Esophagus muscularis mucosa (tissue), 4 donors: ENCODE results near the gene GET4. TPM values are rescaled to one million over a fixed set of nuclear protein-coding genes. Genes with fewer than 3 reads are reported as not detected.
A peak's percentile ranks its signal among the peaks of the same experiment; 100 is the strongest.

Source experiments
- DNase-seq: peaks from one replicate; pipeline ENCODE4 v3.0.0-alpha.2; 2017; ENCODE audit errors: extremely low spot score
- H3K27ac ChIP-seq, 4 donors: fragments of 200-600 bp; sonication (generic); replicated peaks in 1 of 4; 1 replicate in 3 of 4; 2 replicates in 1 of 4; pipeline ENCODE4 v1.5.1; 2016 to 2019; ENCODE audit warnings: mild to moderate bottlenecking in 1 of 4
- H3K27me3 ChIP-seq, 4 donors: fragments of 200-600 bp; sonication (generic); one replicate each; pipeline versions ENCODE4 v1.5.1 to v1.6.0; 2016 to 2019
- H3K36me3 ChIP-seq, 4 donors: fragments of 200-600 bp; sonication (generic); one replicate each; pipeline ENCODE4 v1.5.1; 2016 to 2019
- H3K4me1 ChIP-seq, 4 donors: fragments of 200-600 bp; sonication (generic); one replicate each; pipeline ENCODE4 v1.5.1; 2016 to 2019
- H3K4me3 ChIP-seq, 4 donors: fragments of 200-600 bp; sonication (generic); 1 replicate in 2 of 4; 2 replicates in 2 of 4; pipeline ENCODE4 v1.5.1; 2016 to 2019; ENCODE audit warnings: mild to moderate bottlenecking in 4 of 4, moderate library complexity in 1 of 4
- H3K9me3 ChIP-seq, 4 donors: fragments of 200-600 bp; sonication (generic); 1 replicate in 3 of 4; 2 replicates in 1 of 4; pipeline ENCODE4 v1.5.1; 2016 to 2019
- EP300 ChIP-seq: sonication (generic); formaldehyde crosslinking; IDR thresholded peaks from one replicate; pipeline ENCODE4 v1.6.1; 2017; ENCODE audit warnings: antibody characterized with exemption
- POLR2A ChIP-seq: fragments of 450-650 bp; IDR thresholded peaks from one replicate; pipeline ENCODE4 v1.6.1; 2017; ENCODE audit warnings: antibody characterized with exemption, moderate library complexity, mild to moderate bottlenecking, low read depth
- POLR2AphosphoS5 ChIP-seq, 2 donors: sonication (generic); formaldehyde crosslinking; IDR thresholded peaks; one replicate each; pipeline ENCODE4 v1.6.1; 2017; ENCODE audit warnings: antibody characterized with exemption in 2 of 2
- WGBS: methylation state at CpG from one replicate; pipeline ENCODE4 v1.1.5; 2018; 5-methylcytosine and 5-hydroxymethylcytosine counted together
- intact Hi-C: fragments of 100-400 bp; cut with DNase I; formaldehyde crosslinking; loops from one replicate; pipeline ENCODE4 v1.15.1; 2023
- total RNA-seq, 4 donors: library from RNA; depleted of rRNA; stranded (reverse); fragments of >200 nt; gene quantifications; one replicate each; pipeline versions ENCODE4 v1.1.0 to v1.2.1, GENCODE V29; 2016
- TF ChIP-seq, protein P1 (sequence below), 3 experiments: fragments of 200-600 bp in 2 of 3; fragments of 450-650 bp in 1 of 3; sonication (generic) in 2 of 3; IDR thresholded peaks; one replicate each; pipeline ENCODE4 v1.5.1; 2017 to 2019; ENCODE audit warnings: antibody characterized with exemption in 3 of 3, mild to moderate bottlenecking in 2 of 3, moderate library complexity in 1 of 3

The GET4 gene
- total RNA-seq, 4 donors from 2014 or later: 24.7 to 41.3 (median 35.2) TPM

DNA sequence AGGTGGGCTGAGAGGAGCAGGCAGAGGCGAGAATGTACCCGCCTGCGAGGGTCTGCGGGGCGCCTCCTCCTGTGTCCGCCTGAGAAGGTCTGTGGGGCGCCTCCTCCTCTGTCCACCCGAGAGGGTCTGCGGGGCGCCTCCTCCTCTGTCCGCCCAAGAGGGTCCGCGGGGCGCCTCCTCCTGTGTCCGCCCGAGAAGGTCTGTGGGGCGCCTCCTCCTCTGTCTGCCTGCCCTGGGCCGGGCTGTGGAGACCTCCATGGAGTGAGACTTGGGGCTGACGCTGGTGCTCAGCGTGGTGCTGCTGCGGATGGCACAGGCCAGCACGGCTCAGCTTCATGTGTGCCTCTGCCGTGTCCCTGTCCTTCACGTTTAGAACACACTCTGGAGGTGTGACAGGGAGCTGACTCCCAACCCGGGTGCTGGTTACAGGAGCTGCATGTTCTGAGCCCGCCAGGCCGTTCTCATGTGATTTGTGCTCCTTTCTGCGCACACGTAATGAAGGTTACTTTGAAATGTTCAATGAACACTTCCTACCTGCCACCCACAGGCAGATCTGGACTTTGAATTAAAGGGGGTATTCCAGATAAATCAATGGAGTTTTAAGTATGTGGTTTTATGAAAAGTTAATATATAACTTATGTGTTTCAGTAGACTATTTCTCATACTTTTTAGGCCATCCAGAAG, 20.5 kb upstream of the GET4 start:
- 91% methylated on average over 10 of the region's 29 CpGs for WGBS
- no peak overlapping the region for H3K4me3 ChIP-seq
- H3K9me3 ChIP-seq: no peaks in the 10 kb centered on the region
- peaks cover 2 to 8% (median 5%) of the 10 kb centered on the region in 4 donors for H3K4me1 ChIP-seq
- DNase-seq: no peak
- no peak overlapping the region for H3K27ac ChIP-seq
- intact Hi-C loops: no loop called here
- peaks cover 66 to 100% (median 99%) of the 10 kb centered on the region in 4 donors for H3K36me3 ChIP-seq
- no peak for TF ChIP-seq POLR2AphosphoS5 (IDR thresholded peaks at IDR 0.05)
- no peak for TF ChIP-seq EP300
- TF ChIP-seq, protein P1, sequence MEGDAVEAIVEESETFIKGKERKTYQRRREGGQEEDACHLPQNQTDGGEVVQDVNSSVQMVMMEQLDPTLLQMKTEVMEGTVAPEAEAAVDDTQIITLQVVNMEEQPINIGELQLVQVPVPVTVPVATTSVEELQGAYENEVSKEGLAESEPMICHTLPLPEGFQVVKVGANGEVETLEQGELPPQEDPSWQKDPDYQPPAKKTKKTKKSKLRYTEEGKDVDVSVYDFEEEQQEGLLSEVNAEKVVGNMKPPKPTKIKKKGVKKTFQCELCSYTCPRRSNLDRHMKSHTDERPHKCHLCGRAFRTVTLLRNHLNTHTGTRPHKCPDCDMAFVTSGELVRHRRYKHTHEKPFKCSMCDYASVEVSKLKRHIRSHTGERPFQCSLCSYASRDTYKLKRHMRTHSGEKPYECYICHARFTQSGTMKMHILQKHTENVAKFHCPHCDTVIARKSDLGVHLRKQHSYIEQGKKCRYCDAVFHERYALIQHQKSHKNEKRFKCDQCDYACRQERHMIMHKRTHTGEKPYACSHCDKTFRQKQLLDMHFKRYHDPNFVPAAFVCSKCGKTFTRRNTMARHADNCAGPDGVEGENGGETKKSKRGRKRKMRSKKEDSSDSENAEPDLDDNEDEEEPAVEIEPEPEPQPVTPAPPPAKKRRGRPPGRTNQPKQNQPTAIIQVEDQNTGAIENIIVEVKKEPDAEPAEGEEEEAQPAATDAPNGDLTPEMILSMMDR (IDR thresholded peaks at IDR 0.05): no peak
- H3K27me3 ChIP-seq: no peaks in the 10 kb centered on the region

DNA sequence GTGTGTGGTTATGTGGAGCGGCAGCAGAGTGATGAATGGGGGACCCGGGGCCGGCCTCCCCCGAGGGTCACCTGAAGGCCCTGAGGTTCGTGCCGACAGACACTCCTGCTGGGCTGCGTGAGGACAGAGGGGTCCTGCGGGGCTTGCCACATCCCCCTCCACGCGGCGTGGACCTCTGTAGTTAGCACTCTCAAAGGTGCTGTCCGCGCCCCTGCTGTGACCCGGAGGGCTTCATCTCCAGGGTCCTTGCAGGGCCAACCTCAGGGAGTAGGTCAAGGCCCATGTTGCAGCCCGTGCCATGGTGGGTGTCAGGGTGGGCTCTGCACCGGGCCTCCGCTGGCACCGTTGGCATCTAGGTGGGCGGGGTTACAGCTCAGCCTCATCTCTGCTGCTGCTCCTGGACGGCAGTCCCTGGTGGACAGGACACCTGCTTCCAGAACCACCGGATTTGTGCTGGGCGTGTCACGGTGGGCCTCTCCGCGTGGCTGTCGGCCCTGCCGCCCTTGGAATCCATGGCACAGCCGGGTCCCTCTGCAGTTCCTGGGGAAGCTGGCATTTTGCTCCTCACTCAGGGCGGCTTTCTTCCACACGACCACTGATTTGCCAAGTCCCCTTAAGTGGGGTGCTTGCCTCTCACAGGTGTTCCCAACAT, 19.8 kb upstream of the GET4 start:
- DNase-seq: no peak
- 89% methylated on average over 22 of the region's 30 CpGs for WGBS
- Histone ChIP-seq H3K4me1 (peaks cover 2 to 8% (median 3%) of the 10 kb centered on the region in 4 donors), H3K9me3 (no peaks in the 10 kb centered on the region), H3K27me3 (no peaks in the 10 kb centered on the region), H3K27ac (no peak overlapping the region), H3K36me3 (peaks cover 74 to 100% (median 100%) of the 10 kb centered on the region in 4 donors), H3K4me3 (no peak overlapping the region)
- TF ChIP-seq POLR2A (no peak), EP300 (no peak), POLR2AphosphoS5 (IDR thresholded peaks at IDR 0.05) (no peak)
- TF ChIP-seq, protein P1 (IDR thresholded peaks at IDR 0.05): no peak
- intact Hi-C loops: no loop called here

GRCh38 chr7:857661-858060, 18.7 kb upstream of the GET4 start:
- 69% methylated on average over 9 of the region's 9 CpGs for WGBS
- intact Hi-C loops: no loop called here

GRCh38 chr7:859359-860030, 16.9 kb upstream of the GET4 start:
- no peak overlapping the region for H3K27ac ChIP-seq
- no peak for DNase-seq
- H3K4me3 ChIP-seq: no peak overlapping the region
- no peaks in the 10 kb centered on the region for H3K9me3 ChIP-seq
- peaks cover 75 to 100% (median 98%) of the 10 kb centered on the region in 4 donors for H3K36me3 ChIP-seq
- 76% methylated on average over 16 of the region's 16 CpGs for WGBS
- TF ChIP-seq POLR2A: no peak
- intact Hi-C loops: no loop called here
- H3K27me3 ChIP-seq: no peaks in the 10 kb centered on the region
- H3K4me1 ChIP-seq: peaks cover 0 to 8% (median 3%) of the 10 kb centered on the region in 4 donors

More at GRCh38 chr7:857661-858060, 18.7 kb upstream of the GET4 start:
- no peaks in the 10 kb centered on the region for H3K27me3 ChIP-seq
- peaks cover 0 to 8% (median 3%) of the 10 kb centered on the region in 4 donors for H3K4me1 ChIP-seq
- H3K9me3 ChIP-seq: no peaks in the 10 kb centered on the region
- peaks cover 78 to 100% (median 100%) of the 10 kb centered on the region in 4 donors for H3K36me3 ChIP-seq
- H3K4me3 ChIP-seq: no peak overlapping the region
- peak overlapping the region in 3 of 4 donors; percentile 1 to 16 (median 15) for H3K27ac ChIP-seq
- no peak for DNase-seq
- no peak for TF ChIP-seq EP300
- TF ChIP-seq, protein P1 (IDR thresholded peaks at IDR 0.05): no peak
- TF ChIP-seq POLR2AphosphoS5 (IDR thresholded peaks at IDR 0.05): no peak
- no peak for TF ChIP-seq POLR2A

DNA sequence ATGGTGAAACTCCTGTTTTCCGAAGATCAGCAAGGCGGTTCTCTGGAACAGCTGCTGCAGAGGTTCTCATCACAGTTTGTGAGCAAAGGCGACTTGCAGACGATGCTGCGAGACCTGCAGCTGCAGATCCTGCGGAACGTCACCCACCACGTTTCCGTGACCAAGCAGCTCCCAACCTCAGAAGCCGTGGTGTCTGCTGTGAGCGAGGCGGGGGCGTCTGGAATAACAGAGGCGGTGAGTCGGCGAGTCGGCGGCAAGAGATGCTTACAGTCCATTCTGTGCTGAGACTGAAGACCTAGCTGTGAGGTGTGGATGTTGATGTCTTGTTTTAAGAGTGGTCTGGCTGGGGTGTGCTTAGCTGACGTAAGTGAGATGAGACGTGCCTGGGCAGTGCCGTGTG, 16.2 kb upstream of the GET4 start:
- Histone ChIP-seq H3K36me3 (peaks cover 69 to 100% (median 98%) of the 10 kb centered on the region in 4 donors), H3K27me3 (no peaks in the 10 kb centered on the region), H3K4me3 (no peak overlapping the region), H3K27ac (no peak overlapping the region), H3K9me3 (no peaks in the 10 kb centered on the region), H3K4me1 (peaks cover 0 to 8% (median 3%) of the 10 kb centered on the region in 4 donors)
- 95% methylated on average over 21 of the region's 21 CpGs for WGBS
- no peak for DNase-seq
- TF ChIP-seq POLR2A: no peak
- TF ChIP-seq, protein P1 (IDR thresholded peaks at IDR 0.05): no peak
- TF ChIP-seq POLR2AphosphoS5 (IDR thresholded peaks at IDR 0.05): no peak
- no peak for TF ChIP-seq EP300
- intact Hi-C loops: no loop called here
